Measurements from ENCODE around the gene ABO. TPM values are rescaled to one million over a fixed set of nuclear protein-coding genes. Genes with fewer than 3 reads are reported as not detected.

The ABO gene
- total RNA-seq, 1 experiment from 2014 or later, result 0.37 TPM

- Mint-ChIP-seq H3K27me3 (ENCODE audit: low read depth) (peaks cover 53% of the 10 kb centered on the region), H3K4me3 (no peak overlapping the region), H3K9me3 (peaks cover 7 to 11% of the 10 kb centered on the region in 2 experiments; a peak in 3 of 5 replicates), H3K27ac (no peak overlapping the region), H3K4me1 (peaks cover 0 to 5% of the 10 kb centered on the region in 2 experiments; a peak in 1 of 4 replicates), H3K36me3 (ENCODE audit: insufficient read depth in 1 of 3, low read depth in 3 of 3) (peaks cover 0 to 2% (median 0%) of the 10 kb centered on the region in 3 experiments; a peak in 1 of 7 replicates)
- Histone ChIP-seq H4K20me1 (ENCODE audit: control insufficient read depth, insufficient read depth, insufficient read length) (no peaks in the 10 kb centered on the region), H3K23me2 (ENCODE audit: insufficient read length, low read depth, low read length, poor library complexity, severe bottlenecking) (no peaks in the 10 kb centered on the region), H3K4ac (ENCODE audit: low read depth, low read length) (no peak overlapping the region), H2BK15ac (ENCODE audit: low read depth, low read length) (no peak overlapping the region), H4K8ac (replicated peaks; ENCODE audit: insufficient read length, low read depth, low read length) (no peak overlapping the region), H4K5ac (ENCODE audit: insufficient read length, low read depth, low read length) (no peak overlapping the region), H3K27ac (ENCODE audit: insufficient read length, low read depth, low read length) (no peak overlapping the region), H2BK5ac (ENCODE audit: insufficient read length, low read length) (no peak overlapping the region), H2AFZ (ENCODE audit: low read length) (no peak overlapping the region), H3K14ac (ENCODE audit: insufficient read depth, low read length) (no peak overlapping the region), H3K4me2 (ENCODE audit: insufficient read depth, insufficient read length, low read length) (no peak overlapping the region), H2BK20ac (ENCODE audit: low read depth, low read length, poor library complexity, severe bottlenecking) (no peak overlapping the region), H3K56ac (ENCODE audit: insufficient read length, low read depth, low read length) (no peak overlapping the region), H2BK12ac (ENCODE audit: insufficient read length, low read depth, low read length) (no peak overlapping the region), H3T11ph (ENCODE audit: low read length) (no peak overlapping the region), H3K23ac (ENCODE audit: insufficient read length, low read depth, low read length) (no peak overlapping the region), H3K79me1 (ENCODE audit: insufficient read depth, low read depth, low read length, poor library complexity, severe bottlenecking) (no peaks in the 10 kb centered on the region), H3K27me3 (ENCODE audit: insufficient read depth, low read length) (peaks cover 10% of the 10 kb centered on the region), H3K9me3 (ENCODE audit: control insufficient read depth, low read depth, low read length) (no peaks in the 10 kb centered on the region), H2AK5ac (ENCODE audit: insufficient read length, low read length) (no peak overlapping the region), H2BK120ac (ENCODE audit: low read depth, low read length, poor library complexity, severe bottlenecking) (no peak overlapping the region), H4K91ac (ENCODE audit: insufficient read length, low read depth, low read length) (no peak overlapping the region), H3K79me2 (ENCODE audit: insufficient read depth, low read length) (no peaks in the 10 kb centered on the region), H3K4me1 (ENCODE audit: insufficient read depth, low read length) (no peaks in the 10 kb centered on the region), H3K18ac (ENCODE audit: insufficient read length, low read depth, low read length) (no peak overlapping the region), H3K9ac (ENCODE audit: extremely low read depth, insufficient read length, low read length) (no peak overlapping the region)
- WGBS (ENCODE audit: extremely low coverage, insufficient read length, low lambda C conversion rate), result no CpG with 5 or more reads among the region's 5 CpGs
- DNase-seq, result no peak
- TF ChIP-seq CTCF (conservative IDR thresholded peaks at IDR 0.05), result no peak
Measured at GRCh38 chr9:133280392-133280791, 5.4 kb upstream of the ABO start.

All from H9 (cell line).